Esophagus (tissue), 2 donors: ENCODE measurements around the gene PARN. TPM values are rescaled to one million over a fixed set of nuclear protein-coding genes. Genes with fewer than 3 reads are reported as not detected.
"Not testable (repeated sequence)": the region's sequence is repeated elsewhere in the genome, so short reads cannot be mapped to it uniquely, and the experiment has no call there.

Experiments
- H3K27ac ChIP-seq, 2 donors: one replicate each; pipeline ENCODE4 v1.5.1; 2013; ENCODE audit warnings: low read depth in 2 of 2, mild to moderate bottlenecking in 2 of 2, inconsistent platforms in 1 of 2, low read length in 1 of 2, moderate library complexity in 1 of 2
- H3K27me3 ChIP-seq, 2 donors: one replicate each; pipeline ENCODE4 v1.6.1; 2013; ENCODE audit warnings: low read length in 2 of 2, control low read depth in 1 of 2, mild to moderate bottlenecking in 1 of 2; ENCODE audit not compliant: insufficient read depth in 2 of 2, control insufficient read depth in 1 of 2
- H3K36me3 ChIP-seq, 2 donors: one replicate each; pipeline ENCODE4 v1.6.1; 2013; ENCODE audit warnings: low read length in 1 of 2; ENCODE audit not compliant: control insufficient read depth in 2 of 2, insufficient read depth in 2 of 2
- H3K4me1 ChIP-seq, 2 donors: one replicate each; pipeline ENCODE4 v1.6.1; 2013; ENCODE audit warnings: low read length in 1 of 2; ENCODE audit not compliant: control insufficient read depth in 2 of 2, insufficient read depth in 2 of 2
- H3K4me3 ChIP-seq, 2 donors: one replicate each; pipeline ENCODE4 v1.5.1; 2013; ENCODE audit warnings: low read length in 2 of 2, mild to moderate bottlenecking in 2 of 2, low read depth in 1 of 2, moderate library complexity in 1 of 2
- H3K9me3 ChIP-seq, 2 donors: one replicate each; pipeline ENCODE4 v1.6.1; 2013; ENCODE audit warnings: mild to moderate bottlenecking in 2 of 2, low read depth in 1 of 2, low read length in 1 of 2, moderate library complexity in 1 of 2; ENCODE audit not compliant: control insufficient read depth in 2 of 2, insufficient read depth in 1 of 2
- WGBS, 2 donors: extraction: QIAGEN DNeasy Blood & Tissue Kit; methylation state at CpG; one replicate each; pipeline ENCODE4 v1.1.7; 2013; 5-methylcytosine and 5-hydroxymethylcytosine counted together
- polyA plus RNA-seq, 2 donors: library from polyadenylated mRNA; stranded (reverse); fragments of 200-250 nt; gene quantifications; one replicate each; pipeline ENCODE4 v1.2.3, GENCODE V29; 2013
- donor health status: healthy with polysubstance abuse.
- donor health status: Bipolar disorder and iron deficiency.

PARN gene
- polyA plus RNA-seq, 2 donors: 5.5 to 11.9 TPM

DNA sequence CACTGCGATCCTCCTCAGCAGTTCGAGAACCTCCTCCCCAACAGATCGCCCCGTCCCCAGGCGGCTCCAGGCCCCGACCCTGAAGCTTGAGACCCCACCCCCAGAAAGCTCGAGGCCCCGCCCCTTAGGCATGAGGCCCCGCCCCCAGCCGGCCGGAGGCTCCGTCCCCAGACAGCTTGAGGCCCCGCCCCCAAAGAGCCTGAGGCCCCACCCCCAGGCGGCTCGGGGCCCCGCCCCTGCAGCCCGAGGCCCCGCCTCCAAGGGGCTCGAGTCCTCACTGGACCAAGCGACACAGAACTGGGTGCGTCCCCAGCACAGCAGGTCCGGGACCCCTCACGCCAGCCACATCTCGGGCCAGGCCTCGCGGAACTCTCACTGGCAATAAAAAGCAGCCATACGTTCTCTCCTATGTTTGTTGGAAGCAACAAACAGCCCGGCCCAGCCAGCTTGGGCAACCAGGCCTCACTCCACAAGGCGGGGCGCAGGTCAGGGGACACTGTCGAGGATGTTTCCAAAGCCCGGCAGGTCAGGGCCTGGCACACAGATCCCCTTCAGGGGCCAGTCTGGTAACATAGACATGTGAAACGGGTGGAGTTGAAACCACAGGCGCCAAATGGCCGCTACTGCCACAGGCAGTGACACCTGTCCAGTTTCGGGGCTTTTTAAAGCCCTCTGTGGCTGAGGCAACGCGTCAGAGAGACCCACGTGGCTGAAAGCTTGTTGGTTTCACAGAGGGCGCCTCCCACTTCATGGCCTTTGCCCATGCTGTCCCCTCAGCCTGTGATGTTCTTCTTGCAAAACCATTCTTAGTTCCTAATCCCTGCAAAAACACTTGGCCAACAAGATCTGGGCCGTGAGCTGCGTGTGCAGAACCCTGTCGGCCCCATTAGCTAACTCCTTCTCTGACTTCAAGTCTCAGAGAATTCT, 224.2 kb downstream of the PARN start:
- WGBS, 2 donors: 46 to 49% methylated on average over 43 of the region's 43 CpGs
- Histone ChIP-seq H3K9me3 (no peaks in the 10 kb centered on the region), H3K36me3 (no peaks in the 10 kb centered on the region), H3K27me3 (no peaks in the 10 kb centered on the region), H3K4me1 (peaks cover 0 to 2% of the 10 kb centered on the region in 2 donors), H3K4me3 (no peak overlapping the region), H3K27ac (no peak overlapping the region)

DNA sequence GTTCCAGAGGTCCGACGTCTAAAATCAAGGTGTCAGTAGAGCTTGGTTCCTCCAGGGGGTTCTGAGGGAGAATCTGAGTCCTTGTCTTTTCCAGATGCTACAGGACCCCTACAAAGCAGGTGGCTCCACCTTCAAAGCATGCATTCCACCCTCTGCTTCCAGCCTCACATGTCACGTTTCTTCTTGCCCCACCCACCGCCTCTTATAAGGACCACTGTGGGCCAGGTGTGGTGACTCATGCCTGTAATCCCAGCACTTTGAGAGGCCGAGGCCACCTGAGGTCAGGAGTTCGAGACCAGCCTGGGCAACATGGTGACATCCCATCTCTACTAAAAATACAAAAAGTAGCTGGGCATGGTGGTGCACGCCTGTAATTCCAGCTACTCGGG, 227.1 kb downstream of the PARN start:
- H3K9me3 ChIP-seq, H3K36me3 ChIP-seq, H3K27ac ChIP-seq, H3K4me3 ChIP-seq, H3K27me3 ChIP-seq, H3K4me1 ChIP-seq: not testable (repeated sequence)
- 72 to 73% methylated on average over 8 of the region's 8 CpGs for WGBS, 2 donors

DNA sequence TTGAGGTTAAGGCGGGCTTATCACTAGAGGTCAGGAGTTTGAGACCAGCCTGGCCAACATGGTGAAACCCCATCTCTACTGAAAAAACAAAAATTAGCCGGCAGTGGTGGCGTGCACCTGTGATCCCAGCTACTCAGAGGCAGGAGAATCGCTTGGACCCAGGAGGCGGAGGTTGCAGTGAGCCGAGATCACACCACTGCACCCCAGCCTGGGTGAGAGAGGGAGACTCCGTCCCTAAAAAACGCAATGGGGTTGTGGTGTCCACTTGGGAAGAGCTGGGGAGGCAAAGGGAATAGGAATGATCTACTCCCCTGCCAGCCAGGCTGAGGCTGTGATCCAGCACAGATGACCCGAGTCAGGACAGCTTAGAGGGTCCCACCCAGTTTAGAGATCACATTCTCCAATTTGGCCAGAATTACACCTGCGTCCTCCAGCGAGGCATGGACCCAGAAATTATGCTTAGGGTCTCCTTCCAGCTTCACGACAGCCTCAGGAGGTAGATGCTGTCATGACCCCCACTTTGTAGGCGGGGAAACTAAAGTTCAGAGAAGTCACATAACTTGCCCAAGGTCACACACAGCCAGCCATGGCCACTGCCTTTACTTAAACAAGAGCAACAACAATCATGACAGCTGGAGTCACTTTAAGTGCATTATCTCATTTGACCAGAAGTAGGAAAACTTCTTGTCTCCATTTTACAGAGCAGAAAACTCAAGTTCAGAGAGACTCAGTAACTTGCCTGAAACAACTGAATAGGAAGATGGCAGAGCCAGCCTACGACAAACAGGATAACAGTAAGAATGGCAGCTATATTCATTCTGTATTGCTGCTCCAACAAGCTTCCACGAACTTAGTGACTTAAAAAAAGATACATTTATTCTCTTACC, 227.7 kb downstream of the PARN start:
- not testable (repeated sequence) for H3K27ac ChIP-seq

DNA sequence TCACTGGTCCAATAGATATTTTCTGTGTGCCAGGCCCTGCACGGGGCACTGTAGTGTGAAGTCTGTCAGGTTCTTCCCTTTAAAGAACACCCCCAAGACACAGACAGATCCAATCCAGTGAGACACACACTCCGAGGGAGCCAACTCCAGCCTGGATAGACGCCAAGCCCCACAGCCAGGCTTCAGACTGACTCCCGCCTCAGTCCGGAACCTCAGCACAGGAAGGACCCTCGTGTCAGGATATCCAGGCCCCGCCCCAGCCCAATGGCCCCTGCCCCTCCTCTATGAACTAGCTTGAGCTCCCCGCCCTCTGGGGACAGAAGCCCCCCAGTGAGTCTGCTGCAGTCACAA, 228.4 kb downstream of the PARN start:
- WGBS, 2 donors: 62 to 68% methylated on average over 6 to 8 of the region's 8 CpGs
- H3K27ac ChIP-seq, H3K36me3 ChIP-seq, H3K4me1 ChIP-seq, H3K9me3 ChIP-seq, H3K27me3 ChIP-seq, H3K4me3 ChIP-seq: not testable (repeated sequence)

More for the DNA sequence above, 227.7 kb downstream of the PARN start:
- 87 to 92% methylated on average over 15 of the region's 15 CpGs for WGBS, 2 donors
- not testable (repeated sequence) for H3K4me3 ChIP-seq, H3K4me1 ChIP-seq, H3K9me3 ChIP-seq, H3K36me3 ChIP-seq, H3K27me3 ChIP-seq

DNA sequence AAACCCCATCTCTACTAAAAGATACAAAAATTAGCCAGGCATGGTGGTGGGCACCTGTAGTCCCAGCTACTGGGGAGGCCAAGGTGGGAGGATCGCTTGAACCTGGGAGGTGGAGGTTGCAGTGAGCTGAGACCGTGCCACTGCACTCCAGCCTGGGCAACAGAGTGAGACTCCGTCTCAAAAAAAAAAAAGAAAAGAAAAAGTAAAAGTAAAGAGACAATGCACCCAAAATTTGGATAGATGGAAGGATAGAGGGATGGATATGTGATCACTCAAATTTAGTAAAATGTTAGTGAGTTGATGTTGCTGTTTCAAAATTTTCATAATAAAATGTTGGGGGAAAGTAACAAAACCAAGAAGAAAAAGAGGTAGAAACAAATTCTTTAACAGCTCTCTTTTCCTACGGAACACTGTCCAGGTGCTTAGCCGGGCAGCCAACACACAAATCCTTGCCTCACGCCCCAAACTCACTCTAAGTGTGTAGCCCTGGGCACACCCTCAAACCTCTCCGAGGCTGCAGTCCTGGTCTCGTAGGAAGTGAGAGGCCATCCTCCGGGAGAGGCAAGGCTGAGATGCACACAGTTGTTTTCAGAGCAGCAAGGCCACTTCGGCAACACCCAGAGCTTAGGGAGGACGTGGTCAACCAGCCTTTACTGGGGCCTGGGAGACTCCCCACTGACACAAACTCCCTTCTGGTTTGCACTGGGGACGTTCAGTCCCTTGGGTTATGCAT, 228.9 kb downstream of the PARN start:
- not testable (repeated sequence) for H3K27me3 ChIP-seq, H3K27ac ChIP-seq, H3K4me3 ChIP-seq, H3K9me3 ChIP-seq, H3K36me3 ChIP-seq, H3K4me1 ChIP-seq
- WGBS, 2 donors: 70 to 72% methylated on average over 12 of the region's 12 CpGs

DNA sequence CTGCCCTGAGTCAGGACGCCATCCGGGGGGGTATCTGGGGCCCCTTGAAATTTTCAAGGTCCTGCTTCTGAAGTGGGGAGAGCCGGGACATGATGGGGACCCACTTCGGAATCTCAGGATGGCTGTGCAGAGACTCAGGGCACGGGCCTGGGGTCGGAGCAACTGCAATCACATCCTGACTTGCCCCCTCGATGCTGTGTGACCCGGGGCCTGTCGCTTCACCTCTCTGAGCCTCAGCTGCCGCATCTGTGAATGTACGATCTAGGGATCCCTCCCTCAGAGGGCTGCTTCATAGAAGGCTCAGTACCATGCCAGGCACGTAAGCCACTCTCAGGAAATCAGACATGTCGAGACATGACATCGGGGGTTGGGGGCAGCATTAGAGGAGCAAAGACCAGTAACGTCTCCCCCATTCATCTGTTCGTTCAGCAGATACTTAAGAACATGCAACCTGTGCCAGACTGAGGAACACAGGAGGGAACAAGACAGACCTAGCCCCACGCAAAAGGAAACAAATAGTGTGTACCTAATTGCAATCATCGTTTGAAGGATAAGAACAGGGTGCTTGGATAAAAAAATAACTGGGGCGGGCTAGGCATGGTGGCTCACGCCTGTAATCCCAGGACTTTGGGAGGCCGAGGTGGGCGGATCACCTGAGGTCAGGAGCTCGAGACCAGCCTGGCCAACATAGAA, 229.6 kb downstream of the PARN start:
- Histone ChIP-seq H3K9me3 (no peaks in the 10 kb centered on the region), H3K4me3 (no peak overlapping the region), H3K27me3 (no peaks in the 10 kb centered on the region), H3K4me1 (peaks cover 4 to 7% of the 10 kb centered on the region in 2 donors), H3K36me3 (no peaks in the 10 kb centered on the region), H3K27ac (no peak overlapping the region)
- WGBS, 2 donors: 76 to 84% methylated on average over 23 of the region's 23 CpGs

DNA sequence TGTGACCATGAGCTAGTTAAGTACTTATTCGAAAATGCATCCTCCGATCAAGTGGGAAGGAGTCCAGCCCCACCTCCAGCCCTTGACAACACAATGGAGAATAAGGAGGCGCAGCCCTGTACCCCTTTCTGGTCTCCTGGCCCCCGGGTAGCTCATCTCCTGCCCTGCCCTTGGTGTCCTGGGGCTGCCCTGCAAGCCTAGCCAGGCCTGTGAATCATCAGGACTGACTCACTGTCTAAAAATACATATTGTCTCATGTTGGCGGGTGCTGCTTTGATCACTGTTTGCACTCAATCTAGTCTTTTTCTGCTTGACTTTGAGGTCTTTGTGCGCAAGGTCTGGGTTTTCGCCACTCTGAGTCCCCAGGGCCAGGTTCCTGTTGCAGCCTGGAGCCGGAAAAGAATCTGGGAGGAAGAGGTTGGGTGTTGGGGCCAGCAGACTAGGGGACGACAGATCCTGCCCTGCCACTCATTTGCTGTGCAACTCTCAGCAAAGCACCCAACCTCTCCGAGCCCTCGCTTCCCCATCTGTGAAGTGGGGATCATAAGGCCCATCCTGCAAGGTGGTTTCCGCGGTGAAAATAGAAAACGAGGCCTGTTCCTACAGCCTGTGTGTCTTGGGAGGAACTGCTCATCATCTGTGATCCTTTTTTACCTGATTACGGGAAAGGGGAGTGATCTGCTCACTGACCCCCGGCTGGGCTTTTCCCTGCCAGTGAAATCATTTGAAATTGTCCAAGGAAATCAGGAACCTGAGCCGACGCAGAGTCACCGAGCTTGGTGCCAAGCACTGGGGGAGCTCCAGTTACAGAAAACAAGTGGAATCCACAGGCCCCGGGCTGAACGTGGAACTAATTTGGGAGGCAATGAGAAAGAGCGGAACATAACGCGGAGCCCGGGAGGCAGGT, 230.4 kb downstream of the PARN start:
- no peak overlapping the region for H3K4me3 ChIP-seq
- no peaks in the 10 kb centered on the region for H3K36me3 ChIP-seq
- WGBS, 2 donors: 35 to 48% methylated on average over 25 of the region's 25 CpGs
- H3K4me1 ChIP-seq: peaks cover 4 to 7% of the 10 kb centered on the region in 2 donors
- H3K27ac ChIP-seq: peak overlapping the region; percentile 53 to 88
- no peaks in the 10 kb centered on the region for H3K27me3 ChIP-seq
- no peaks in the 10 kb centered on the region for H3K9me3 ChIP-seq

DNA sequence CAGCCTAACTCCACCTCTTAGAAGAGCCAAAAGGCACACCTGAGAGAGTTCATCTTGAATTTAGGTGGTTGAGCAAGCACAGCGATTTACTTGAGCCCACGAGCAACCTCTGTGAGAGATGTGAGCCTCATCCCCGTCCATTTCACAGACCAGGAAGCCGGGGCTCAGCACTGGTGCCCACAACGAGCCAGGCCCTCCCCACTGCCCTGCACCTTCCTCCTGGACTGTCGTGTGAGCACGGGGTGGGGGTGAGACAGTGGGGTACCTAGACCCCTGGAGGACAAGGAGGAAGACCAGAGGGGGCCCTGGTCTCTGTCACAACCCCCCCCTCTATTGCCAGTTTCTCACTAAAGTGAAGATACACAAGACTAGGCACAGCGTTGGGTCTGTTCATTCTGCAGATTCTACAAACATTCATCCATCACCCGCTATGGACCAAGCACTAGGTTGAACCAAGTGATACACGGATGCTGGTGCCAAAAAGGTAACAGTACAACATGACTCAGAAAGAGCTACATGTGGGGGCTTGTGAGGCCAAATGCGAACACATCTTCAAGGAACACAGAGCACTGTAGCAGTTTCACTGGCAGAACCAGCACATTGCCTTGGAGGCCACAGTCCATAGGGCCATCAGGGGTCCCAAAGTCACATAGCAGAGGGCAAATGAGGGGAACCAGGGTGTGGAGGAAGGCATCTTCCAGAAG, 231.9 kb downstream of the PARN start:
- no peaks in the 10 kb centered on the region for H3K36me3 ChIP-seq
- H3K27me3 ChIP-seq: no peaks in the 10 kb centered on the region
- H3K9me3 ChIP-seq: no peaks in the 10 kb centered on the region
- WGBS, 2 donors: 73 to 77% methylated on average over 11 of the region's 11 CpGs
- no peak overlapping the region for H3K4me3 ChIP-seq
- peaks cover 4 to 7% of the 10 kb centered on the region in 2 donors for H3K4me1 ChIP-seq
- peak overlapping the region; percentile 27 to 33 for H3K27ac ChIP-seq
